Transverse colon (tissue), 4 donors: ENCODE measurements around the gene SLC29A1. TPM values are rescaled to one million over a fixed set of nuclear protein-coding genes. Genes with fewer than 3 reads are reported as not detected.

ENCODE experiments used
- DNase-seq: peaks from one replicate; pipeline ENCODE4 v3.0.0-alpha.2; 2019
- H3K27ac ChIP-seq, 4 donors: fragments of 200-600 bp; sonication (generic); 2 replicates each; pipeline ENCODE4 v1.5.1; 2016 to 2018; ENCODE audit warnings: inconsistent platforms in 4 of 4
- H3K27me3 ChIP-seq: fragments of 200-600 bp; sonication (generic); 2 replicates; pipeline ENCODE4 v1.5.1; 2017; ENCODE audit warnings: inconsistent platforms
- H3K36me3 ChIP-seq, 4 donors: fragments of 200-600 bp; sonication (generic); 2 replicates each; pipeline ENCODE4 v1.5.1; 2017 to 2019; ENCODE audit warnings: inconsistent platforms in 4 of 4
- H3K4me1 ChIP-seq, 4 donors: fragments of 200-600 bp; sonication (generic); 2 replicates each; pipeline ENCODE4 v1.5.1; 2017 to 2020; ENCODE audit warnings: inconsistent platforms in 4 of 4
- H3K4me3 ChIP-seq, 4 donors: fragments of 200-600 bp; sonication (generic); 1 replicate in 1 of 4; 2 replicates in 3 of 4; pipeline versions ENCODE4 v1.5.1 to v1.6.1; 2017 to 2019; ENCODE audit warnings: inconsistent platforms in 4 of 4
- H3K9me3 ChIP-seq, 2 donors: fragments of 200-600 bp; sonication (generic); 2 replicates each; pipeline ENCODE4 v1.5.1; 2017 to 2019; ENCODE audit warnings: inconsistent platforms in 2 of 2
- CTCF ChIP-seq, 5 experiments: fragments of 200-600 bp in 3 of 5; fragments of 450-650 bp in 2 of 5; sonication (generic) in 3 of 5; IDR thresholded peaks; 1 replicate in 2 of 5; 2 replicates in 3 of 5; pipeline ENCODE4 v1.5.1; 2016 to 2017; ENCODE audit warnings: antibody characterized with exemption in 5 of 5, inconsistent platforms in 3 of 5, mild to moderate bottlenecking in 2 of 5, moderate library complexity in 1 of 5
- EP300 ChIP-seq: sonication (generic); formaldehyde crosslinking; IDR thresholded peaks from one replicate; pipeline ENCODE4 v1.6.1; 2017; ENCODE audit warnings: antibody characterized with exemption, low read depth
- POLR2A ChIP-seq: fragments of 450-650 bp; IDR thresholded peaks from one replicate; pipeline ENCODE4 v1.6.1; 2016; ENCODE audit warnings: antibody characterized with exemption, mild to moderate bottlenecking, moderate library complexity
- POLR2AphosphoS5 ChIP-seq, 3 donors: sonication (generic); formaldehyde crosslinking; IDR thresholded peaks; one replicate each; pipeline ENCODE4 v1.6.1; 2016; ENCODE audit warnings: antibody characterized with exemption in 3 of 3
- WGBS, 2 donors: methylation state at CpG; one replicate each; pipeline ENCODE4 v1.1.5; 2018; ENCODE audit warnings: low coverage in 1 of 2; 5-methylcytosine and 5-hydroxymethylcytosine counted together
- in situ Hi-C, 4 donors: fragments of 200-750 bp; cut with MboI; loops; one replicate each; pipeline versions ENCODE4 v1.15.0 to v1.15.1; 2017; ENCODE audit warnings: low sequenced_read_pairs in 3 of 4, low pct_ligation_motif_present in 1 of 4, low pct_unique_long_range_greater_than_20kb in 1 of 4
- intact Hi-C: fragments of 100-400 bp; cut with DNase I; formaldehyde crosslinking; loops from one replicate; pipeline ENCODE4 v1.15.1; 2023; ENCODE audit warnings: low total_unique reads
- total RNA-seq, 4 donors: library from RNA; depleted of rRNA; stranded (reverse); fragments of >200 nt; gene quantifications; one replicate each; pipeline ENCODE4 v1.1.0, GENCODE V29; 2016

The SLC29A1 gene
- total RNA-seq, 4 donors from 2014 or later, result 25.1 to 45.2 (median 35.6) TPM

- Histone ChIP-seq H3K36me3 (no peaks in the 10 kb centered on the region), H3K4me1 (peaks cover 33 to 50% (median 38%) of the 10 kb centered on the region in 4 donors), H3K27ac (peak overlapping the region; percentile 62 to 94 (median 92)), H3K9me3 (no peaks in the 10 kb centered on the region), H3K4me3 (no peak overlapping the region), H3K27me3 (no peaks in the 10 kb centered on the region)
- intact Hi-C loops, result no loop called here
- TF ChIP-seq CTCF (IDR thresholded peaks at IDR 0.05) (no peak), POLR2AphosphoS5 (IDR thresholded peaks at IDR 0.05) (no peak), EP300 (no peak), POLR2A (no peak)
- in situ Hi-C loops, result loop anchor here in 2 of 4 donors (10.0 kb wide), 2 partner anchors 58 to 68 kb away; no protein-coding TSS in a partner anchor
- no peak for DNase-seq
- 60 to 88% methylated on average over 2 to 14 of the region's 16 CpGs for WGBS, 2 donors
These were observed 9.5 kb downstream of the SLC29A1 start for GRCh38 chr6:44232676-44233566.

GRCh38 chr6:44233567-44234100 is 10.2 kb downstream of the SLC29A1 start:
- in situ Hi-C loops (loop anchor here in 2 of 4 donors (10.0 kb wide), 2 partner anchors 59 to 69 kb away; no protein-coding TSS in a partner anchor), intact Hi-C loops (loop anchor here (2.0 kb wide), 1 partner anchor 13 kb away; no protein-coding TSS in a partner anchor)
- H3K27ac ChIP-seq, result peak overlapping the region; percentile 62 to 94 (median 92)

GRCh38 chr6:44234101-44235025 is 11.0 kb downstream of the SLC29A1 start:
- 36% methylated on average over 5 of the region's 5 CpGs; no CpG with 5 or more reads in 1 of the 2 donors for WGBS, 2 donors
- TF ChIP-seq POLR2AphosphoS5 (IDR thresholded peaks at IDR 0.05), result peak; percentile 45 to 76 (median 69)
- TF ChIP-seq POLR2A, result no peak
- peak; percentile 50 to 68 (median 57) for TF ChIP-seq CTCF (IDR thresholded peaks at IDR 0.05)
- no peak for TF ChIP-seq EP300
- Histone ChIP-seq H3K27ac (peak overlapping the region; percentile 62 to 94 (median 92)), H3K27me3 (no peaks in the 10 kb centered on the region), H3K9me3 (no peaks in the 10 kb centered on the region), H3K4me3 (no peak overlapping the region), H3K4me1 (peaks cover 36 to 53% (median 39%) of the 10 kb centered on the region in 4 donors), H3K36me3 (no peaks in the 10 kb centered on the region)
- intact Hi-C loops, result loop anchor here (2.0 to 5.0 kb wide), 2 partner anchors 14 to 62 kb away; no protein-coding TSS in a partner anchor
- peak; percentile 71 for DNase-seq
- in situ Hi-C loops, result loop anchor here in 2 of 4 donors (10.0 kb wide), 2 partner anchors 60 to 70 kb away; no protein-coding TSS in a partner anchor

More at GRCh38 chr6:44233567-44234100, 10.2 kb downstream of the SLC29A1 start:
- peak; percentile 31 for TF ChIP-seq EP300
- TF ChIP-seq CTCF (IDR thresholded peaks at IDR 0.05), result no peak
- TF ChIP-seq POLR2AphosphoS5 (IDR thresholded peaks at IDR 0.05), result no peak
- TF ChIP-seq POLR2A, result no peak
- Histone ChIP-seq H3K4me1 (peaks cover 36 to 51% (median 39%) of the 10 kb centered on the region in 4 donors), H3K4me3 (no peak overlapping the region), H3K9me3 (no peaks in the 10 kb centered on the region), H3K36me3 (no peaks in the 10 kb centered on the region), H3K27me3 (no peaks in the 10 kb centered on the region)
- 74 to 88% methylated on average over 6 to 14 of the region's 14 CpGs for WGBS, 2 donors
- no peak for DNase-seq
